H9 (cell line): ENCODE results near the gene VCAN. TPM values are rescaled to one million over a fixed set of nuclear protein-coding genes. Genes with fewer than 3 reads are reported as not detected.

Source experiments
- DNase-seq: peaks from one replicate; pipeline ENCODE4 v3.0.0-alpha.2; 2017
- H2AFZ ChIP-seq: one replicate; pipeline ENCODE4 v1.6.1; 2013; ENCODE audit warnings: mild to moderate bottlenecking, low read length, control low read depth, moderate library complexity
- H2AK5ac ChIP-seq: 2 replicates; pipeline ENCODE4 v1.6.1; 2013; ENCODE audit warnings: low read length, control low read depth, mixed read lengths; ENCODE audit not compliant: insufficient read length
- H2BK120ac ChIP-seq: one replicate; pipeline ENCODE4 v1.6.1; 2013; ENCODE audit warnings: low read depth, mild to moderate bottlenecking, low read length, control low read depth, inconsistent platforms; ENCODE audit not compliant: poor library complexity, severe bottlenecking
- H2BK12ac ChIP-seq: 2 replicates; pipeline ENCODE4 v1.6.1; 2013; ENCODE audit warnings: low read length, control low read depth, mixed read lengths, low read depth; ENCODE audit not compliant: insufficient read length
- H2BK15ac ChIP-seq: 2 replicates; pipeline ENCODE4 v1.6.1; 2013; ENCODE audit warnings: low read depth, low read length, control low read depth
- H2BK20ac ChIP-seq: one replicate; pipeline ENCODE4 v1.6.1; 2013; ENCODE audit warnings: low read depth, mild to moderate bottlenecking, low read length, control low read depth, inconsistent platforms; ENCODE audit not compliant: poor library complexity, severe bottlenecking
- H2BK5ac ChIP-seq: 2 replicates; pipeline ENCODE4 v1.6.1; 2013; ENCODE audit warnings: low read length, control low read depth, mixed read lengths; ENCODE audit not compliant: insufficient read length
- H3K14ac ChIP-seq: 2 replicates; pipeline ENCODE4 v1.6.1; 2013; ENCODE audit warnings: low read length, control low read depth; ENCODE audit not compliant: insufficient read depth
- H3K18ac ChIP-seq: 2 replicates; pipeline ENCODE4 v1.6.1; 2013; ENCODE audit warnings: low read depth, mild to moderate bottlenecking, mixed read lengths, low read length, control low read depth; ENCODE audit not compliant: insufficient read length
- H3K23ac ChIP-seq: 2 replicates; pipeline ENCODE4 v1.6.1; 2013; ENCODE audit warnings: low read length, control low read depth, mixed read lengths, low read depth; ENCODE audit not compliant: insufficient read length
- H3K23me2 ChIP-seq: 2 replicates; pipeline ENCODE4 v1.6.1; 2013; ENCODE audit warnings: low read depth, mild to moderate bottlenecking, mixed read lengths, low read length, control low read depth; ENCODE audit not compliant: insufficient read length, poor library complexity, severe bottlenecking
- H3K27ac ChIP-seq: 2 replicates; pipeline ENCODE4 v1.5.1; 2013; ENCODE audit warnings: low read length, control low read depth, mixed read lengths, low read depth; ENCODE audit not compliant: insufficient read length
- H3K27me3 ChIP-seq: 2 replicates; pipeline ENCODE4 v1.6.1; 2013; ENCODE audit warnings: low read length, control low read depth, inconsistent platforms; ENCODE audit not compliant: insufficient read depth
- H3K4ac ChIP-seq: 2 replicates; pipeline ENCODE4 v1.6.1; 2013; ENCODE audit warnings: low read depth, mild to moderate bottlenecking, control low read depth, inconsistent platforms, low read length, moderate library complexity
- H3K4me1 ChIP-seq: 2 replicates; pipeline ENCODE4 v1.6.1; 2013; ENCODE audit warnings: low read length, control low read depth, inconsistent platforms; ENCODE audit not compliant: insufficient read depth
- H3K4me2 ChIP-seq: 2 replicates; pipeline ENCODE4 v1.6.1; 2013; ENCODE audit warnings: low read length, control low read depth, mixed read lengths; ENCODE audit not compliant: insufficient read length, insufficient read depth
- H3K56ac ChIP-seq: 2 replicates; pipeline ENCODE4 v1.6.1; 2013; ENCODE audit warnings: low read depth, mild to moderate bottlenecking, mixed read lengths, low read length, control low read depth; ENCODE audit not compliant: insufficient read length
- H3K79me1 ChIP-seq: 2 replicates; pipeline ENCODE4 v1.6.1; 2013; ENCODE audit warnings: low read depth, mild to moderate bottlenecking, moderate library complexity, low read length, control low read depth, inconsistent platforms; ENCODE audit not compliant: insufficient read depth, poor library complexity, severe bottlenecking
- H3K79me2 ChIP-seq: 2 replicates; pipeline ENCODE4 v1.6.1; 2013; ENCODE audit warnings: low read length, control low read depth, inconsistent platforms; ENCODE audit not compliant: insufficient read depth
- H3K9ac ChIP-seq: 2 replicates; pipeline ENCODE4 v1.6.1; 2013; ENCODE audit warnings: low read length, control low read depth, mixed read lengths; ENCODE audit not compliant: insufficient read length; ENCODE audit errors: extremely low read depth
- H3K9me3 ChIP-seq: one replicate; pipeline ENCODE4 v1.6.1; 2013; ENCODE audit warnings: low read depth, low read length, inconsistent platforms; ENCODE audit not compliant: control insufficient read depth
- H3T11ph ChIP-seq: one replicate; pipeline ENCODE4 v1.6.1; 2013; ENCODE audit warnings: mild to moderate bottlenecking, low read length, control low read depth, inconsistent platforms
- H4K20me1 ChIP-seq: one replicate; pipeline ENCODE4 v1.6.1; 2013; ENCODE audit not compliant: control insufficient read depth, insufficient read length, insufficient read depth
- H4K5ac ChIP-seq: 2 replicates; pipeline ENCODE4 v1.6.1; 2013; ENCODE audit warnings: low read depth, mild to moderate bottlenecking, mixed read lengths, low read length, control low read depth; ENCODE audit not compliant: insufficient read length
- H4K8ac ChIP-seq: replicated peaks from 2 replicates; pipeline ENCODE4 v1.6.1; 2013; ENCODE audit warnings: low read length, control low read depth, mixed read lengths, low read depth; ENCODE audit not compliant: insufficient read length
- H4K91ac ChIP-seq: 2 replicates; pipeline ENCODE4 v1.6.1; 2013; ENCODE audit warnings: low read depth, mild to moderate bottlenecking, moderate library complexity, mixed read lengths, low read length, control low read depth; ENCODE audit not compliant: insufficient read length
- H3K27ac Mint-ChIP-seq, 3 experiments: 2 replicates in 2 of 3; 3 replicates in 1 of 3; pipeline ENCODE4 v1.8.0; 2020 to 2021; ENCODE audit warnings: mixed read lengths in 3 of 3, mild to moderate bottlenecking in 1 of 3, moderate library complexity in 1 of 3
- H3K27me3 Mint-ChIP-seq: 2 replicates; pipeline ENCODE4 v1.8.0; 2021; ENCODE audit warnings: low read depth, mild to moderate bottlenecking, moderate library complexity, mixed read lengths
- H3K36me3 Mint-ChIP-seq, 3 experiments: 2 replicates in 2 of 3; 3 replicates in 1 of 3; pipeline ENCODE4 v1.8.0; 2020 to 2021; ENCODE audit warnings: low read depth in 3 of 3, mixed read lengths in 3 of 3; ENCODE audit not compliant: insufficient read depth in 1 of 3
- H3K4me1 Mint-ChIP-seq, 2 experiments: 2 replicates each; pipeline ENCODE4 v1.8.0; 2020; ENCODE audit warnings: mixed read lengths in 2 of 2
- H3K4me3 Mint-ChIP-seq, 2 experiments: 2 replicates in 1 of 2; 3 replicates in 1 of 2; pipeline ENCODE4 v1.8.0; 2020 to 2021; ENCODE audit warnings: mild to moderate bottlenecking in 2 of 2, mixed read lengths in 2 of 2, moderate library complexity in 1 of 2
- H3K9me3 Mint-ChIP-seq, 2 experiments: 2 replicates in 1 of 2; 3 replicates in 1 of 2; pipeline ENCODE4 v1.8.0; 2020; ENCODE audit warnings: mild to moderate bottlenecking in 2 of 2, mixed read lengths in 2 of 2, moderate library complexity in 1 of 2
- CTCF ChIP-seq: fragments of 200-600 bp; sonication (generic); conservative IDR thresholded peaks from 3 replicates; pipeline ENCODE4 v1.8.0; 2021; ENCODE audit warnings: antibody characterized with exemption, mild to moderate bottlenecking
- WGBS: extraction: QIAGEN DNeasy Blood & Tissue Kit; methylation state at CpG from one replicate; pipeline ENCODE4 v1.1.7; 2013; ENCODE audit warnings: missing lambda C conversion rate, low lambda C conversion rate, mixed read lengths; ENCODE audit not compliant: insufficient read length; ENCODE audit errors: extremely low coverage; 5-methylcytosine and 5-hydroxymethylcytosine counted together
- total RNA-seq: library from RNA; stranded (reverse); gene quantifications from 2 replicates; pipeline ENCODE4 v1.2.1, GENCODE V29; 2021

Gene VCAN
- total RNA-seq, 1 experiment from 2014 or later: 278 TPM

GRCh38 chr5:83507431-83507830 is 35.9 kb downstream of the VCAN start:
- H3K9ac ChIP-seq: no peak overlapping the region
- peaks cover 2% of the 10 kb centered on the region; the same call in 1 of the 2 replicates for H3K79me2 ChIP-seq
- H3K56ac ChIP-seq: no peak overlapping the region
- DNase-seq: no peak
- no peak overlapping the region for H2BK15ac ChIP-seq
- Mint-ChIP-seq H3K27me3 (no peaks in the 10 kb centered on the region), H3K9me3 (peaks cover 25 to 30% of the 10 kb centered on the region in 2 experiments), H3K4me1 (peaks cover 0 to 5% of the 10 kb centered on the region in 2 experiments; a peak in 1 of 4 replicates), H3K27ac (no peak overlapping the region), H3K36me3 (peaks cover 42 to 79% (median 49%) of the 10 kb centered on the region in 3 experiments), H3K4me3 (no peak overlapping the region)
- TF ChIP-seq CTCF: no peak
- H3K23me2 ChIP-seq: no peaks in the 10 kb centered on the region
- H3T11ph ChIP-seq: no peak overlapping the region
- H2BK120ac ChIP-seq: no peak overlapping the region
- H3K27me3 ChIP-seq: no peaks in the 10 kb centered on the region
- H3K23ac ChIP-seq: no peak overlapping the region
- H4K8ac ChIP-seq: no peak overlapping the region
- no peaks in the 10 kb centered on the region for H4K20me1 ChIP-seq
- no peak overlapping the region for H3K14ac ChIP-seq
- no peak overlapping the region for H4K5ac ChIP-seq
- no peak overlapping the region for H4K91ac ChIP-seq
- H3K4me1 ChIP-seq: no peaks in the 10 kb centered on the region
- no peak overlapping the region for H2AK5ac ChIP-seq
- H2BK20ac ChIP-seq: no peak overlapping the region
- H3K79me1 ChIP-seq: no peaks in the 10 kb centered on the region
- no peak overlapping the region for H2AFZ ChIP-seq
- no peak overlapping the region for H3K27ac ChIP-seq
- WGBS: no CpG with 5 or more reads among the region's 1 CpG
- no peak overlapping the region for H2BK12ac ChIP-seq
- no peak overlapping the region for H3K4me2 ChIP-seq
- no peak overlapping the region for H3K18ac ChIP-seq
- H3K4ac ChIP-seq: no peak overlapping the region
- H3K9me3 ChIP-seq: peaks cover 8% of the 10 kb centered on the region
- H2BK5ac ChIP-seq: no peak overlapping the region
